Esophagus (tissue), 2 donors: ENCODE data around the gene BLOC1S1. TPM values are rescaled to one million over a fixed set of nuclear protein-coding genes. Genes with fewer than 3 reads are reported as not detected.

Source experiments
- H3K27ac ChIP-seq, 2 donors: one replicate each; pipeline ENCODE4 v1.5.1; 2013; ENCODE audit warnings: low read depth in 2 of 2, mild to moderate bottlenecking in 2 of 2, inconsistent platforms in 1 of 2, low read length in 1 of 2, moderate library complexity in 1 of 2
- H3K27me3 ChIP-seq, 2 donors: one replicate each; pipeline ENCODE4 v1.6.1; 2013; ENCODE audit warnings: low read length in 2 of 2, control low read depth in 1 of 2, mild to moderate bottlenecking in 1 of 2; ENCODE audit not compliant: insufficient read depth in 2 of 2, control insufficient read depth in 1 of 2
- H3K36me3 ChIP-seq, 2 donors: one replicate each; pipeline ENCODE4 v1.6.1; 2013; ENCODE audit warnings: low read length in 1 of 2; ENCODE audit not compliant: control insufficient read depth in 2 of 2, insufficient read depth in 2 of 2
- H3K4me1 ChIP-seq, 2 donors: one replicate each; pipeline ENCODE4 v1.6.1; 2013; ENCODE audit warnings: low read length in 1 of 2; ENCODE audit not compliant: control insufficient read depth in 2 of 2, insufficient read depth in 2 of 2
- H3K4me3 ChIP-seq, 2 donors: one replicate each; pipeline ENCODE4 v1.5.1; 2013; ENCODE audit warnings: low read length in 2 of 2, mild to moderate bottlenecking in 2 of 2, low read depth in 1 of 2, moderate library complexity in 1 of 2
- H3K9me3 ChIP-seq, 2 donors: one replicate each; pipeline ENCODE4 v1.6.1; 2013; ENCODE audit warnings: mild to moderate bottlenecking in 2 of 2, low read depth in 1 of 2, low read length in 1 of 2, moderate library complexity in 1 of 2; ENCODE audit not compliant: control insufficient read depth in 2 of 2, insufficient read depth in 1 of 2
- WGBS, 2 donors: extraction: QIAGEN DNeasy Blood & Tissue Kit; methylation state at CpG; one replicate each; pipeline ENCODE4 v1.1.7; 2013; 5-methylcytosine and 5-hydroxymethylcytosine counted together
- polyA plus RNA-seq, 2 donors: library from polyadenylated mRNA; stranded (reverse); fragments of 200-250 nt; gene quantifications; one replicate each; pipeline ENCODE4 v1.2.3, GENCODE V29; 2013
- donor health status: healthy with polysubstance abuse.
- donor health status: Bipolar disorder and iron deficiency.

Gene BLOC1S1
- polyA plus RNA-seq, 2 donors = 269 to 326 TPM

GRCh38 chr12:55767156-55767555 is 51.3 kb downstream of the BLOC1S1 start:
- Histone ChIP-seq H3K9me3 (no peaks in the 10 kb centered on the region), H3K27me3 (no peaks in the 10 kb centered on the region), H3K4me3 (no peak overlapping the region), H3K4me1 (no peaks in the 10 kb centered on the region), H3K27ac (no peak overlapping the region), H3K36me3 (peaks cover 2 to 3% of the 10 kb centered on the region in 2 donors)
- WGBS, 2 donors = 97% methylated on average over 4 of the region's 4 CpGs

Other genes with a start within 250 kb of the BLOC1S1 start
- gene OR6C70, start 245.9 kb upstream of the BLOC1S1 start, polyA plus RNA-seq = not detected
- not detected for gene OR6C68, start 223.7 kb upstream of the BLOC1S1 start, polyA plus RNA-seq
- gene OR6C4, start 166.4 kb upstream of the BLOC1S1 start, polyA plus RNA-seq = not detected
- gene OR2AP1, start 143.6 kb upstream of the BLOC1S1 start, polyA plus RNA-seq = not detected
- gene OR10P1, start 79.2 kb upstream of the BLOC1S1 start, polyA plus RNA-seq = not detected
- 10 to 100 TPM; 15.3 to 24.6 TPM for gene ITGA7, start 8.1 kb upstream of the BLOC1S1 start, polyA plus RNA-seq
- gene RDH5, start 4.3 kb downstream of the BLOC1S1 start, polyA plus RNA-seq = 10 to 100 TPM in 1 of 2 donors, 1 to 10 TPM in 1; 3.3 to 12.7 TPM
- 100 to 1,000 TPM; 334 to 463 TPM for gene CD63, start 13.0 kb downstream of the BLOC1S1 start, polyA plus RNA-seq
- gene GDF11, start 27.1 kb downstream of the BLOC1S1 start, polyA plus RNA-seq = under 1 TPM; 0.43 to 0.65 TPM
- 10 to 100 TPM; 56.2 to 78.7 TPM for gene SARNP, start 101.7 kb downstream of the BLOC1S1 start, polyA plus RNA-seq
- gene ORMDL2, start 102.0 kb downstream of the BLOC1S1 start, polyA plus RNA-seq = 100 to 1,000 TPM in 1 of 2 donors, 10 to 100 TPM in 1; 97.1 to 100 TPM
- gene DNAJC14, start 113.5 kb downstream of the BLOC1S1 start, polyA plus RNA-seq = 10 to 100 TPM in 1 of 2 donors, 1 to 10 TPM in 1; 7.4 to 10.7 TPM
- gene MMP19, start 126.9 kb downstream of the BLOC1S1 start, polyA plus RNA-seq = under 1 TPM; 0.63 to 0.76 TPM
- gene PYM1, start 211.8 kb downstream of the BLOC1S1 start, polyA plus RNA-seq = 10 to 100 TPM; 63.7 to 71.0 TPM
- gene DGKA, start 215.1 kb downstream of the BLOC1S1 start, polyA plus RNA-seq = 100 to 1,000 TPM; 128 to 291 TPM
- under 1 TPM; 0.63 to 0.75 TPM for gene PMEL, start 250.0 kb downstream of the BLOC1S1 start, polyA plus RNA-seq